Stomach smooth muscle (tissue), 2 donors: ENCODE data around the gene P3H2.
"Not testable (repeated sequence)": the region's sequence is repeated elsewhere in the genome, so short reads cannot be mapped to it uniquely, and the experiment has no call there.

ENCODE experiments used
- H3K27ac ChIP-seq: one replicate; pipeline ENCODE4 v1.7.0; 2013; ENCODE audit warnings: mild to moderate bottlenecking, low read length, inconsistent platforms
- H3K27me3 ChIP-seq, 2 donors: one replicate each; pipeline ENCODE4 v1.7.0; 2013; ENCODE audit warnings: low read length in 2 of 2; ENCODE audit not compliant: insufficient read depth in 2 of 2, control insufficient read depth in 1 of 2
- H3K36me3 ChIP-seq, 2 donors: one replicate each; pipeline ENCODE4 v1.7.0; 2013; ENCODE audit warnings: low read length in 2 of 2; ENCODE audit not compliant: control insufficient read depth in 2 of 2, insufficient read depth in 2 of 2
- H3K4me1 ChIP-seq: one replicate; pipeline ENCODE4 v1.7.0; 2013; ENCODE audit warnings: low read length; ENCODE audit not compliant: control insufficient read depth, insufficient read depth
- H3K4me3 ChIP-seq, 2 donors: one replicate each; pipeline ENCODE4 v1.7.0; 2013; ENCODE audit warnings: low read length in 2 of 2
- H3K9ac ChIP-seq, 2 donors: one replicate each; pipeline ENCODE4 v1.7.0; 2013; ENCODE audit warnings: low read length in 2 of 2, mild to moderate bottlenecking in 1 of 2
- H3K9me3 ChIP-seq, 2 donors: one replicate each; pipeline ENCODE4 v1.7.0; 2013; ENCODE audit warnings: low read length in 2 of 2; ENCODE audit not compliant: control insufficient read depth in 2 of 2
- donor health status: healthy.
- donor health status: Pancreatic carcinoma.

The P3H2 gene

GRCh38 chr3:190071921-190072320, 48.8 kb downstream of the P3H2 start:
- not testable (repeated sequence) for H3K4me1 ChIP-seq, H3K4me3 ChIP-seq, H3K9me3 ChIP-seq, H3K9ac ChIP-seq, H3K36me3 ChIP-seq, H3K27me3 ChIP-seq, H3K27ac ChIP-seq

- no peak overlapping the region for H3K4me3 ChIP-seq
- no peaks in the 10 kb centered on the region for H3K4me1 ChIP-seq
- H3K27me3 ChIP-seq: no peaks in the 10 kb centered on the region
- no peaks in the 10 kb centered on the region for H3K36me3 ChIP-seq
- no peaks in the 10 kb centered on the region for H3K9me3 ChIP-seq
- no peak overlapping the region for H3K9ac ChIP-seq
- no peak overlapping the region for H3K27ac ChIP-seq
Observed at GRCh38 chr3:190070622-190071347, 49.9 kb downstream of the P3H2 start.

- Histone ChIP-seq H3K36me3 (no peaks in the 10 kb centered on the region), H3K4me3 (no peak overlapping the region), H3K4me1 (no peaks in the 10 kb centered on the region), H3K9me3 (no peaks in the 10 kb centered on the region), H3K27me3 (no peaks in the 10 kb centered on the region), H3K27ac (no peak overlapping the region), H3K9ac (no peak overlapping the region)
Observed at GRCh38 chr3:190065204-190065603, 55.5 kb downstream of the P3H2 start.

- Histone ChIP-seq H3K9ac (no peak overlapping the region), H3K4me3 (no peak overlapping the region), H3K9me3 (no peaks in the 10 kb centered on the region), H3K4me1 (no peaks in the 10 kb centered on the region), H3K27me3 (no peaks in the 10 kb centered on the region), H3K27ac (no peak overlapping the region), H3K36me3 (no peaks in the 10 kb centered on the region)
Observed at GRCh38 chr3:190064659-190065058, 56.0 kb downstream of the P3H2 start.

- Histone ChIP-seq H3K9ac (no peak overlapping the region), H3K27me3 (no peaks in the 10 kb centered on the region), H3K4me1 (peaks cover 4% of the 10 kb centered on the region), H3K27ac (no peak overlapping the region), H3K4me3 (no peak overlapping the region), H3K36me3 (no peaks in the 10 kb centered on the region), H3K9me3 (no peaks in the 10 kb centered on the region)
Observed at GRCh38 chr3:190064112-190064511, 56.6 kb downstream of the P3H2 start.

- no peak overlapping the region for H3K9ac ChIP-seq
- H3K4me1 ChIP-seq: peaks cover 6% of the 10 kb centered on the region
- no peak overlapping the region for H3K27ac ChIP-seq
- no peaks in the 10 kb centered on the region for H3K36me3 ChIP-seq
- no peak overlapping the region for H3K4me3 ChIP-seq
- no peaks in the 10 kb centered on the region for H3K9me3 ChIP-seq
- no peaks in the 10 kb centered on the region for H3K27me3 ChIP-seq
Observed at GRCh38 chr3:190063490-190063889, 57.2 kb downstream of the P3H2 start.

- Histone ChIP-seq H3K4me1 (peaks cover 8% of the 10 kb centered on the region), H3K9ac (no peak overlapping the region), H3K27ac (no peak overlapping the region), H3K36me3 (no peaks in the 10 kb centered on the region), H3K9me3 (no peaks in the 10 kb centered on the region), H3K4me3 (no peak overlapping the region), H3K27me3 (no peaks in the 10 kb centered on the region)
Observed at GRCh38 chr3:190060192-190060775, 60.4 kb downstream of the P3H2 start.

GRCh38 chr3:190059242-190059590, 61.5 kb downstream of the P3H2 start:
- Histone ChIP-seq H3K36me3 (no peaks in the 10 kb centered on the region), H3K27me3 (no peaks in the 10 kb centered on the region), H3K9me3 (no peaks in the 10 kb centered on the region), H3K9ac (no peak overlapping the region), H3K27ac (no peak overlapping the region), H3K4me3 (no peak overlapping the region), H3K4me1 (peaks cover 8% of the 10 kb centered on the region)

- no peaks in the 10 kb centered on the region for H3K9me3 ChIP-seq
- peaks cover 8% of the 10 kb centered on the region for H3K4me1 ChIP-seq
- no peak overlapping the region for H3K27ac ChIP-seq
- H3K36me3 ChIP-seq: no peaks in the 10 kb centered on the region
- H3K4me3 ChIP-seq: no peak overlapping the region
- H3K27me3 ChIP-seq: no peaks in the 10 kb centered on the region
- no peak overlapping the region for H3K9ac ChIP-seq
Observed at GRCh38 chr3:190058521-190059241, 62.0 kb downstream of the P3H2 start.

- Histone ChIP-seq H3K9ac (no peak overlapping the region), H3K4me1 (peaks cover 8% of the 10 kb centered on the region), H3K9me3 (no peaks in the 10 kb centered on the region), H3K4me3 (no peak overlapping the region), H3K27ac (no peak overlapping the region), H3K27me3 (no peaks in the 10 kb centered on the region), H3K36me3 (no peaks in the 10 kb centered on the region)
Observed at GRCh38 chr3:190056742-190057141, 64.0 kb downstream of the P3H2 start.

- Histone ChIP-seq H3K4me1 (peaks cover 8% of the 10 kb centered on the region), H3K27ac (no peak overlapping the region)
Observed at GRCh38 chr3:190055773-190056172, 64.9 kb downstream of the P3H2 start.

More at GRCh38 chr3:190055773-190056172, 64.9 kb downstream of the P3H2 start:
- Histone ChIP-seq H3K36me3 (no peaks in the 10 kb centered on the region), H3K9ac (no peak overlapping the region), H3K4me3 (no peak overlapping the region), H3K27me3 (no peaks in the 10 kb centered on the region), H3K9me3 (no peaks in the 10 kb centered on the region)
